Measurements from ENCODE around the gene GNLY.
"Not testable (repeated sequence)": the region's sequence is repeated elsewhere in the genome, so short reads cannot be mapped to it uniquely, and the experiment has no call there.

Gene GNLY

GRCh38 chr2:85711578-85712060 is 17.5 kb downstream of the GNLY start:
- DNase-seq: no peak

GRCh38 chr2:85712336-85712735 is 18.2 kb downstream of the GNLY start:
- DNase-seq: no peak

GRCh38 chr2:85712849-85713612 is 18.9 kb downstream of the GNLY start:
- no peak for DNase-seq

- DNase-seq: peak; percentile 27 to 62
Measured at GRCh38 chr2:85713836-85714235, 19.7 kb downstream of the GNLY start.

- DNase-seq: not testable (repeated sequence)
Measured at GRCh38 chr2:85714421-85714820, 20.3 kb downstream of the GNLY start.

- DNase-seq: no peak
Measured at GRCh38 chr2:85714841-85715240, 20.7 kb downstream of the GNLY start.

GRCh38 chr2:85716346-85716914 is 22.3 kb downstream of the GNLY start:
- no peak for DNase-seq

- no peak for DNase-seq
Measured at GRCh38 chr2:85717308-85718008, 23.3 kb downstream of the GNLY start.

GRCh38 chr2:85718009-85718391 is 23.8 kb downstream of the GNLY start:
- DNase-seq: no peak

- no peak for DNase-seq
Measured at GRCh38 chr2:85718885-85719492, 24.8 kb downstream of the GNLY start.

GRCh38 chr2:85719609-85720240 is 25.6 kb downstream of the GNLY start:
- no peak for DNase-seq

- DNase-seq: no peak
Measured at GRCh38 chr2:85720533-85720932, 26.4 kb downstream of the GNLY start.

GRCh38 chr2:85721641-85722040 is 27.5 kb downstream of the GNLY start:
- no peak for DNase-seq

GRCh38 chr2:85722519-85722918 is 28.4 kb downstream of the GNLY start:
- no peak for DNase-seq

GRCh38 chr2:85723707-85724360 is 29.7 kb downstream of the GNLY start:
- no peak for DNase-seq

- DNase-seq: no peak
Measured at GRCh38 chr2:85724731-85725181, 30.6 kb downstream of the GNLY start.

GRCh38 chr2:85725451-85725850 is 31.3 kb downstream of the GNLY start:
- DNase-seq: no peak

- DNase-seq: no peak
Measured at GRCh38 chr2:85727798-85728197, 33.6 kb downstream of the GNLY start.

GRCh38 chr2:85728342-85728741 is 34.2 kb downstream of the GNLY start:
- no peak for DNase-seq

GRCh38 chr2:85728883-85729824 is 35.0 kb downstream of the GNLY start:
- DNase-seq: peak; percentile 49 to 66

- no peak for DNase-seq
Measured at GRCh38 chr2:85729825-85730510, 35.8 kb downstream of the GNLY start.
